Lung microvascular endothelial cell (primary cell): ENCODE measurements around the gene TRABD2A. TPM values are rescaled to one million over a fixed set of nuclear protein-coding genes. Genes with fewer than 3 reads are reported as not detected.

Source experiments
- DNase-seq, 2 donors: peaks; one replicate each; pipeline versions ENCODE4 v3.0.0 to v3.0.0-alpha.2; 2010; ENCODE audit warnings: low read depth in 2 of 2
- total RNA-seq: library from RNA; depleted of rRNA; stranded (reverse); fragments of >200 nt; gene quantifications from 2 replicates; pipeline ENCODE4 v1.2.1, GENCODE V29; 2014

TRABD2A gene
- total RNA-seq, 1 donor from 2014 or later, result 0.99 TPM

- peak in 1 of 2 donors; percentile 56 for DNase-seq
Measured at GRCh38 chr2:84904717-84905174, 23.9 kb upstream of the TRABD2A start.

- no peak for DNase-seq
Measured at GRCh38 chr2:84904151-84904550, 23.3 kb upstream of the TRABD2A start.

GRCh38 chr2:84902526-84902925, 21.6 kb upstream of the TRABD2A start:
- DNase-seq, result no peak

- DNase-seq, result no peak
Measured at GRCh38 chr2:84901593-84902120, 20.8 kb upstream of the TRABD2A start.

DNA sequence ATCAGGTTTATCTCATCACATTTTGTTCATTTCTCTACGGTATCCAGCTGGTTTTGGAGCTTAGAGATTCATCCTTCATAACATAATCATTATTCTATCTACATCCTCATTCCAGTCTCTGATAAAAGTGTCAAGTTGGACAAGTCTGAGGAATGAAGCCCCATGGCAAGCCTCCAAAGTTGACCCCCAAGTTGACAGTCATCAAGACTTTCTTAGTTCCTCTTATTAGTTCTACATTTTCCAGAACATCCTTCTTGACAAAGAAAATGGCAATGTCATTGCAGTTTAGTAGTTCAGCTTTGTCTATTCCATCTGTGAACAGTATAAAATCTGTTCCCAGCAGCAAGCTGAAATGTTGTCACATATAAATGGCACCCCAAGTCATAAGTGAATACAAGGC, 20.1 kb upstream of the TRABD2A start:
- DNase-seq, result no peak

DNA sequence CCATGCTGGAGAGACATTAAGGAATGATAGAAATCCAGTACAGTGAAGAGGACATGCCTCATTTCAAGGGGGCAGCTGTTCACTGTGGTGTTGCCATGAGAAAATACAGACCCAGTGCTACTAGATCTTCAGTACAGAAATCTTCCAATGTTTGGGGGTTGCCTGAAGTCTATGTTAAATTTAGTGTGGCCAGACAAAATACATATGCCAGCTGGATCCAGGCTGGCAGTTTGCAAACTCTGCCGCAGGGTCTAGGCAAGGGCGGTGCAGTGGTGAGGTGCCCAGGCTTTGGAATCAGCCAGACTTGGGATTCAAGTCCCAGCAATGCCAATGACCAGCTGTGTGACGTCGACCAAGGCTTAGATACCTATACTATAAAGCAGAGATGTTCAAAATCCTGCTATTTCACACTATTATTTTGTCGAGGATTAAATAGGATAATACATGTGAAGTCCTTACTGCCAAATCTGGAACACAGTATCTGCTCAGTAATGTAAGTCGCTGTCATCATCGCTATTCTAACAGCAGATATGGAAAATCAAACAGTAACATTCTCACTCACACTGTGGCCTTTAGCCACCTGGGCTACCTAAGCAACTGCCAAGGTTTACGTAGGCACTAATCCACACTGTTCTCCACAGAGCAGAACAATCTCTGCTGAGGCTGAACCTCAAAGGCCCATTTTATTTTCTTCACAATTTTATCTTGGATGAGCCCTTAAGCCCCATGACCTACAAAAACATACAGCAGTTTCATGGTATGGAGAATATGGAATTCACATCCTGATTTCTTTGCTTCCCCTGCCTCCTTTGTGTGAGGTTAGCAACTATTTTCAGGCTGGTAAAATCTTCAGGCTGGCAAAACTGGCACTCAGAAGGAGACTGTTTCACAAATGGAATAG, 18.7 kb upstream of the TRABD2A start:
- no peak for DNase-seq

DNA sequence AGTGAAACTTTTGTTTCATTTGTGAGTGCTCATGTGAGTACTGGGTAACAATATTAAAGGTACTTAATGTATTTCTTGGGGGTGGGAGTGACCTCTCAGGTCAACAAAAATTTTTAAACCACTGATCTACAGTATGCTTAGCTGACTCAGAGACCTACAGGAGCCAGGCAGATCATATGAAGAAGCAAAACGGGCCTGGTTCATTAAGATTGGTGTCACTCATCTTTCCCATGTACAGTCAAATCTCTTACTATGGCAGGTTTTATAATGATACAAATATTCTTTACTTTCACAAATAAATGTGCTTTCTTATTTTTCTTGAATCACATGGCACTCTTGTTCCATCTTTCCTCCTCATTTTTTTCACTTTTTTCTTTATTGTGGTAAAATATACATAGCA, 16.9 kb upstream of the TRABD2A start:
- peak in 1 of 2 donors; percentile 8 for DNase-seq

DNA sequence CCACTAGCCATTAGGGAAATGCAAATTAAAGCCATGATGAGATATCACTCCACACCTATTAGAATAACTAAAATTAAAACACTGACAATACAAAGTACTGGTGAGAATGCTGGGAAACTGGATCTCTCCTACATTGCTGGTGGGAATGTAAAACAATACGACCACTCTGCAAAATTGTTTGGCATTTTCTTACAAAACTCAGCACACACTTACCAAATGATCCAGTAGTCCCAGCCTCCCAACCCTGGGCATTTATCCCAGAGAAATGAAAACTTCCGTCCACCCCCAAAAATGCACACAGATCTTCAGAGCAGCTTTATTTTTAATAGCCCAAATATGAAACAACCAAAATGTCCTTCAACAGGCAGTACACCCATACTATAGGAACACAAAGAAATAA, 15.7 kb upstream of the TRABD2A start:
- no peak for DNase-seq

DNA sequence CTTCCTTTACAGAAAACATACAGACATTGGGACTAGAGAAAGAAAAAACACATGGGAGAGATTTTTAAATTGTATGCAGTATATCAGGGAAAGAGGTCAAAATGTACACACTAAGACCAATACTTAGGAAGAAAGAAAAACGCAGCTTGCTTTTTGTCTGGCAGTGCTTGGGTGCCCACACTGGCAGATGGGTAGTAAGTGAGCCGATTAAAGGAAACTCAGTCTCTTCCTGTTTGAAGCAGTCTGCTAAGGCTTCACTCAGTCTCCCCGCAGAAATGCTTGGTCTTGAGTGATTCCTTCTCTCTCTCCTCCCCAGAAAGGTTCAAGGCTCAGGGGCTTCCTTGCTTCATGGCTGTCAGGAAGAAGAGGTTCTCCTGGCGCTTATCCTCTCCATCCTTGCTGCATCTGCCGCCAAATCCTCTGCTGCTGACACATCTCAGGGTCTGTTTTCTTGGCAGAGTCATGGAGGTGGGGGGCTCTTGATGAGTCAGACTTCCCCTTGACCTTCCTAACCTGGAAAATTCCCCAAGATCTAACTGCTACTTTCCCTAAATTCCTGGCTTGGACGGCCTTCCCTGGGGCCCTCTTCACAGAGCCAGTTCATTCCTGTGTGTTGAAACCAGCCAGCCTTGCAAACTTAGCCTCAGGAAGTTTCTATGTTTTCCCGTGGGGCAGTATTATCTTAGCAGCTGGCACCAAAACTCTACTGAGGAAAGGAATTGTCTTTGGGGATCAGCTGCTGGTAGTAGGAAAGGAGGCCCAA, 14.1 kb upstream of the TRABD2A start:
- peak in 1 of 2 donors; percentile 39 for DNase-seq

GRCh38 chr2:84894131-84894586, 13.3 kb upstream of the TRABD2A start:
- DNase-seq, result no peak

- DNase-seq, result no peak
Measured at GRCh38 chr2:84891355-84892010, 10.6 kb upstream of the TRABD2A start.

DNA sequence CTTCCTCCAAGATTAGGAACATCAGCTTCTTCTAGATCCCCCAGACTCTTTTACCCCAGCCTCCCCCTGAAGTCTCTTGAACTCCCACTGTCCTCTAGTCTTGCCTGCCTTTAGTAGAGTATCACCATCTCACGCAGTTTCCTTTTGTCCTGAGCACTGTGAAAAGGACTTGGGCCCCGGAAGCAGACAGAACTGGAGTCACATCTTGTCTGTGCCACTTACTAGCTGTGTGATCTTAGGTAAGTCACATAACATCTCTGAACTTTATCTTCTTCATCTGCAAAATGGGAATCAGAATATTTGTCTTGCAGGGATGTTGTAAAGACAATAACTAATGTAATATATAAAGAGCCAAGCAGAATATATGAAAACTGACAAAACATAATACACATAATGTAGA, 8.4 kb upstream of the TRABD2A start:
- DNase-seq, result no peak

GRCh38 chr2:84888401-84889276, 7.8 kb upstream of the TRABD2A start:
- peak; percentile 43 to 44 for DNase-seq

- no peak for DNase-seq
Measured at GRCh38 chr2:84886791-84887190, 5.9 kb upstream of the TRABD2A start.

DNA sequence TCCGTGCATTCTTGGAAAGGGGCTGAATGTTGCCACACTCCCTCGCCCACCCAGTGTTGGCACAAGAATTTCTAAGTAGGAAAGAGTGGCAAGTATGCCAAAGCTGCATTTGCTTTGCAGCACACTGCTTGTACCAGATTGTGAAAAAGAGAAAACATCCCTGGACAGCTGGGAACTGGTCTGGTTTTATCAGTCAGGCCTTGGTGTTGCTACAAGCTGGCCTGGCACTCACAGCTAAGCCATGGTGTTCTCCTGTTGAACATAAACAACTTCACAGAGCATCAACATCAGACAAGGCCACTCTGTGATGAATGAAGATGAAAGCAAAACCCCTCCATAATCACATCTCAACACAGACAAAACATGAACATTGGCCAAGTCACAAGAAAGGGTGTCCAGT, 4.2 kb upstream of the TRABD2A start:
- DNase-seq, result no peak

DNA sequence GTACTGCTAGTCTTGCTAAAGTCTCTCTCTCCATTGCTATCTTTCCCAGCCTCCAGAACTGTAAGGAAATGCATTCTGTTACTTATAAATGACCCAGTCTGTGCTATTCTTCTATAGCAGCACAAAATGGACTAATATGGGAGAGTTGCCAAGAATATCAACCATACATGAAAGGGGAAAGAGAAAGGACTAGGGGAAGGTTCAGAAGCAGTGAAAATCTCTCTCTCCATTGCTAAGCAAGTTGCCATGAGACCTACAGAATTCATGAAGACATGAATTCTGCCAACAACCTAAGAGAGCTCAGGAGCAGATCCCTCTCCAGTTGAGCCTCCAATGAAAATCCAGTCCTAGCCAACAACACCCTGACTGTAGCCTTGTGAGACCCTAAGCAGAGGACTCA, 3.6 kb upstream of the TRABD2A start:
- peak in 1 of 2 donors; percentile 63 for DNase-seq

DNA sequence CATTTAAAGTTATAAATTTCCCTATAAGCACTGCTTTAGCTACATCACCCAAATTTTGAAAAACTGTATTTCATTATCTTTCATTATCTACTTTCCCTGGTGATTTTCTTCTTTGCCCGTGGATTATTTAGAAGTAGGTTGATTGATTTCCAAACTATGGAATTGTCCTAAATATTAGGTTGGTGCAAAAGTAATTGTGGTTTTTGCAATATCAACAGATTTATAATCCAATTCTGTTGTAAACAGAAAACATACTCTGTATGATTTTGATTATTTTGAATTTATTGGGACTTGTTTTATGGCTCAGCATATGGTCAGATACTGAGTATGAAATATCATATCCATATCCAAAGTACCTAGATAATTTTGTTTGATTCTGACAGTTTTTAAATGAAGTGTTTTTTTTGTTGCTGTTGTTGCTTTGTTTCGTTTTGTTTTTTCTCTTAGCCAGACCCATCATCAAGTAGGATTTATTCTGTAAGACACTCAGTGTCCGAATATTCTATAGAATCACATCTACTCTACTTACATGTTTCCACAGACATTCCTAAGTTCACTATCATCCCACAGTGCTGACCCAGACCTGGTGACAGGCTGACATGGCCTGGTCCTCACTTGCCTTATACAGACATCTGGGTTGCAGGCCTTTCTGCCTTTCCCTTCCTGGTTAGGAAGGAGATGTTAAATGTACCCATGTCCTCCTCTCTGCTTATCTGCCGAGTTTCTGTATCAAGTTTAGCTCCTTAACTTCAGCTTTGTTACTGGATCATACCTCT, 2.1 kb upstream of the TRABD2A start:
- no peak for DNase-seq

- DNase-seq, result no peak
Measured at GRCh38 chr2:84882414-84882738, 1.5 kb upstream of the TRABD2A start.

- peak; percentile 83 to 84 for DNase-seq
Measured at GRCh38 chr2:84881581-84882413, 913 bp upstream of the TRABD2A start.
